OCI-LY1 (cell line): ENCODE data around the gene CACFD1.

Experiments
- H2AFZ ChIP-seq: fragments of 200-600 bp; sonication (generic), shearing (Covaris generic); 2 replicates; pipeline ENCODE4 v1.6.0; 2014; ENCODE audit warnings: antibody characterized with exemption, mild to moderate bottlenecking, low read length
- H3F3A ChIP-seq: fragments of 200-600 bp; sonication (generic), shearing (Covaris generic); 2 replicates; pipeline ENCODE4 v1.6.0; 2014; ENCODE audit warnings: mild to moderate bottlenecking, antibody characterized with exemption, low read length, moderate library complexity; ENCODE audit not compliant: insufficient read depth
- H3K27ac ChIP-seq: fragments of 200-600 bp; sonication (generic); 2 replicates; pipeline ENCODE4 v1.5.1; 2014; ENCODE audit warnings: low read length, mixed run types, mild to moderate bottlenecking, low read depth; ENCODE audit not compliant: poor library complexity, severe bottlenecking
- H3K27me3 ChIP-seq: fragments of 200-600 bp; sonication (generic); 2 replicates; pipeline ENCODE4 v1.6.0; 2014; ENCODE audit warnings: antibody characterized with exemption, mild to moderate bottlenecking, low read length, moderate library complexity; ENCODE audit not compliant: insufficient read depth
- H3K36me3 ChIP-seq: fragments of 200-600 bp; sonication (generic); 2 replicates; pipeline ENCODE4 v1.6.1; 2014; ENCODE audit warnings: mild to moderate bottlenecking, antibody characterized with exemption, low read length, moderate library complexity, mixed read lengths; ENCODE audit not compliant: insufficient read depth
- H3K4me1 ChIP-seq: fragments of 200-600 bp; sonication (generic); 2 replicates; pipeline ENCODE4 v1.5.1; 2014; ENCODE audit warnings: mild to moderate bottlenecking, low read length, moderate library complexity; ENCODE audit not compliant: insufficient read depth, severe bottlenecking
- H3K4me2 ChIP-seq: fragments of 200-600 bp; sonication (generic), shearing (Covaris generic); 2 replicates; pipeline ENCODE4 v1.6.1; 2014; ENCODE audit warnings: low read length
- H3K4me3 ChIP-seq: fragments of 200-600 bp; sonication (generic); 2 replicates; pipeline ENCODE4 v1.5.1; 2014; ENCODE audit warnings: low read length, low read depth, mild to moderate bottlenecking, mixed read lengths; ENCODE audit not compliant: poor library complexity, severe bottlenecking
- H3K79me2 ChIP-seq: fragments of 200-600 bp; shearing (Covaris generic); 2 replicates; pipeline ENCODE4 v1.6.1; 2016; ENCODE audit warnings: mixed run types, low read length, mixed read lengths; ENCODE audit not compliant: insufficient read depth
- H3K9ac ChIP-seq: fragments of 200-600 bp; sonication (generic), shearing (Covaris generic); 2 replicates; pipeline ENCODE4 v1.6.1; 2014; ENCODE audit warnings: mild to moderate bottlenecking, low read length, mixed read lengths
- H3K9me2 ChIP-seq: fragments of 200-600 bp; sonication (generic), shearing (Covaris generic); 2 replicates; pipeline ENCODE4 v1.6.1; 2014; ENCODE audit warnings: low read depth, mild to moderate bottlenecking, low read length, mixed read lengths
- H3K9me3 ChIP-seq: fragments of 200-600 bp; shearing (Covaris generic); 2 replicates; pipeline ENCODE4 v1.6.1; 2014; ENCODE audit warnings: low read length, mixed read lengths
- H4K20me1 ChIP-seq: fragments of 200-600 bp; sonication (generic), shearing (Covaris generic); 2 replicates; pipeline ENCODE4 v1.6.0; 2016; ENCODE audit warnings: mild to moderate bottlenecking, low read length; ENCODE audit not compliant: insufficient read depth
- EZH2 ChIP-seq: fragments of 200-600 bp; sonication (generic), shearing (Covaris generic); IDR thresholded peaks from 2 replicates; pipeline ENCODE4 v1.8.0; 2017; ENCODE audit warnings: borderline replicate concordance, mixed run types, mild to moderate bottlenecking, antibody characterized with exemption, low read length, moderate library complexity, mixed read lengths
- TF ChIP-seq, protein P1 (sequence below): fragments of 200-600 bp; sonication (generic), shearing (Covaris generic); IDR thresholded peaks from 2 replicates; pipeline ENCODE4 v1.5.1; 2017; ENCODE audit warnings: mild to moderate bottlenecking, antibody characterized with exemption, low read length, moderate library complexity, mixed read lengths

The CACFD1 gene

DNA sequence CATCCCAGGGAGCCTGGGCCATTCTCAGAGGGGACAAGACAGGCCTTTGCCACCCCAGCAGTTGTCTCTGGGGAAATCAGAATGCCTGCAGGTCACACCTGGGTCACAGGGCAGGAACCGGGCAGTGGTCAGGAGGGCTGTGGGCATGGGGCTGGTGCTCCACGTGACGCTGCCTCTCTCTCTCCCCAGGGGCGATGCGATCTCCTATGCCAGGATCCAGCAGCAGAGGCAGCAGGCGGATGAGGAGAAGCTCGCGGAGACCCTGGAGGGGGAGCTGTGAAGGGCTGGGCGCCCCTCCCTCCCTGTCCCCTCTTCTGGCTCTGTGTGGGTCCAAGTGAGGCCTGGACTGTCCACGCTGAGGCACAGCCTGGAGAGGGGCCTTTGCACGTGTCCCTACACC is 8.6 kb downstream of the CACFD1 start:
- no peaks in the 10 kb centered on the region for H3K9me2 ChIP-seq
- H3F3A ChIP-seq, result no peaks in the 10 kb centered on the region
- TF ChIP-seq, protein P1, sequence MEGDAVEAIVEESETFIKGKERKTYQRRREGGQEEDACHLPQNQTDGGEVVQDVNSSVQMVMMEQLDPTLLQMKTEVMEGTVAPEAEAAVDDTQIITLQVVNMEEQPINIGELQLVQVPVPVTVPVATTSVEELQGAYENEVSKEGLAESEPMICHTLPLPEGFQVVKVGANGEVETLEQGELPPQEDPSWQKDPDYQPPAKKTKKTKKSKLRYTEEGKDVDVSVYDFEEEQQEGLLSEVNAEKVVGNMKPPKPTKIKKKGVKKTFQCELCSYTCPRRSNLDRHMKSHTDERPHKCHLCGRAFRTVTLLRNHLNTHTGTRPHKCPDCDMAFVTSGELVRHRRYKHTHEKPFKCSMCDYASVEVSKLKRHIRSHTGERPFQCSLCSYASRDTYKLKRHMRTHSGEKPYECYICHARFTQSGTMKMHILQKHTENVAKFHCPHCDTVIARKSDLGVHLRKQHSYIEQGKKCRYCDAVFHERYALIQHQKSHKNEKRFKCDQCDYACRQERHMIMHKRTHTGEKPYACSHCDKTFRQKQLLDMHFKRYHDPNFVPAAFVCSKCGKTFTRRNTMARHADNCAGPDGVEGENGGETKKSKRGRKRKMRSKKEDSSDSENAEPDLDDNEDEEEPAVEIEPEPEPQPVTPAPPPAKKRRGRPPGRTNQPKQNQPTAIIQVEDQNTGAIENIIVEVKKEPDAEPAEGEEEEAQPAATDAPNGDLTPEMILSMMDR, result no peak
- no peak for TF ChIP-seq EZH2
- H3K9me3 ChIP-seq, result no peaks in the 10 kb centered on the region
- no peaks in the 10 kb centered on the region; the same call in 1 of the 2 replicates for H3K27me3 ChIP-seq
- H2AFZ ChIP-seq, result no peak overlapping the region
- H3K4me1 ChIP-seq, result no peaks in the 10 kb centered on the region
- no peaks in the 10 kb centered on the region for H3K79me2 ChIP-seq
- H3K9ac ChIP-seq, result no peak overlapping the region
- no peaks in the 10 kb centered on the region for H4K20me1 ChIP-seq
- no peak overlapping the region for H3K27ac ChIP-seq
- no peak overlapping the region for H3K4me2 ChIP-seq
- no peak overlapping the region for H3K4me3 ChIP-seq
- H3K36me3 ChIP-seq, result peaks cover 19% of the 10 kb centered on the region; the same call in 1 of the 2 replicates

DNA sequence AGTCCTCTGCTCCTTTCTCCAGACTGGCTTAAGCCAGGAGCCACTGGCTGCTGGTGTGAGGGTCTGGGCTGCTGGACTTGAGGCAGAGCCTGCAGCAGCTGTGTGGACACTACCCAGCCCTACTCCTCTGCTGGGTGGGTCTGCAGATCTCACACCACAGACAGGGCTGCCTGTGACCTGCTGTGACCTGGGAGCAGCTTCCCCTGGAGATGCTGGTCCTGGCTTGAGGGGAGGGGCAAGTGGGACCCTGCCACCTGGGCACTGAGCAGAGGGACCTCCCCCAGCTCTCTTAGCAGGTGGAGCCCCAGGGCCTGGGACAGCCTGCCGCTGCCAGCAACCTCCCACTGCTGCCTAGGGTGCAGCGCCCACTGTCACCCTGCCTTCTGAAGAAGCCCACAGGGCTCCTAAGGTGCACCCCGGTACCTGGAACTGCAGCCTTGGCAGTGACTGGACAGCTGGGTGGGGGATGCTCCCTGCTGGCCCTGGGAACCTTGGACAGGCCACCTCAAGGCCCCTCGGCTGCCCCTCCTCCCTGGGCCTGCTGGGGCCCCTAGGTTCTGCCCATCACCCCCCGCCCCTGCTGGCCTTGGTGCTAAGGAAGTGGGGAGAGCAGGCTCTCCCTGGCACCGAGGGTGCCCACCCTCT is 9.1 kb downstream of the CACFD1 start:
- no peaks in the 10 kb centered on the region for H3K9me3 ChIP-seq
- H3K9ac ChIP-seq, result no peak overlapping the region

GRCh38 chr9:133470427-133470924 is 10.7 kb downstream of the CACFD1 start:
- no peak for TF ChIP-seq EZH2
- TF ChIP-seq, protein P1, result no peak
- Histone ChIP-seq H3K79me2 (no peaks in the 10 kb centered on the region), H4K20me1 (no peaks in the 10 kb centered on the region), H3K36me3 (peaks cover 25% of the 10 kb centered on the region), H3K27me3 (no peaks in the 10 kb centered on the region; the same call in 1 of the 2 replicates), H3K27ac (no peak overlapping the region), H3K9ac (no peak overlapping the region), H3K9me2 (no peaks in the 10 kb centered on the region), H3K4me3 (no peak overlapping the region), H3F3A (no peaks in the 10 kb centered on the region), H3K4me2 (no peak overlapping the region), H3K9me3 (no peaks in the 10 kb centered on the region), H3K4me1 (no peaks in the 10 kb centered on the region), H2AFZ (no peak overlapping the region)

More for the DNA sequence above, 9.1 kb downstream of the CACFD1 start:
- no peaks in the 10 kb centered on the region for H3K4me1 ChIP-seq
- no peaks in the 10 kb centered on the region for H3K9me2 ChIP-seq
- no peak overlapping the region for H3K4me3 ChIP-seq
- no peak for TF ChIP-seq EZH2
- TF ChIP-seq, protein P1, result no peak
- H4K20me1 ChIP-seq, result no peaks in the 10 kb centered on the region
- H2AFZ ChIP-seq, result no peak overlapping the region
- no peaks in the 10 kb centered on the region for H3F3A ChIP-seq
- no peaks in the 10 kb centered on the region; the same call in 1 of the 2 replicates for H3K27me3 ChIP-seq
- H3K4me2 ChIP-seq, result no peak overlapping the region
- H3K27ac ChIP-seq, result no peak overlapping the region
- no peaks in the 10 kb centered on the region for H3K79me2 ChIP-seq
- H3K36me3 ChIP-seq, result peaks cover 19% of the 10 kb centered on the region; the same call in 1 of the 2 replicates
